HepG2 (cell line): ENCODE results near the gene CPNE4. TPM values are rescaled to one million over a fixed set of nuclear protein-coding genes. Genes with fewer than 3 reads are reported as not detected.

Experiments used
- ATAC-seq: fragments of 200-7000 bp; cut with Tn5 transposase; 3 replicates; pipeline ENCODE4 v1.9.1; 2020; ENCODE audit warnings: mild to moderate bottlenecking, moderate library complexity
- BruUV-seq: library from RNA; stranded (reverse); fragments of 400-500 nt; replicated peaks from 2 replicates; lab custom pipeline; 2021; lab: Mats Ljungman, UMichigan
- CTCF ChIA-PET: fragments of 300-600 bp; formaldehyde crosslinking; extraction: SDS; loops from one replicate; lab custom pipeline; 2021; ENCODE audit warnings: low total read pairs, inconsistent platforms, low intra/inter-chr PET ratio; lab: Yijun Ruan, JAX
- POLR2A ChIA-PET: fragments of 350-600 bp; sonication (Branson Sonifier 250); formaldehyde crosslinking; loops from one replicate; lab custom pipeline; 2020; ENCODE audit warnings: antibody characterized with exemption, inconsistent platforms; lab: Yijun Ruan, JAX
- DNase-seq: peaks from one replicate; pipeline ENCODE4 v3.0.0-alpha.2; 2015; ENCODE audit warnings: low spot score
- FAIRE-seq: peaks from 3 replicates; lab custom pipeline; 2011; peaks lifted over from hg19 to GRCh38; lab: Jason Lieb, UNC
- H2AFZ ChIP-seq: one replicate; pipeline ENCODE4 v1.6.1; 2011; ENCODE audit warnings: low read length, inconsistent platforms
- H3K27ac ChIP-seq: fragments of 300-600 bp; 3 replicates; pipeline ENCODE4 v1.8.0; 2011; ENCODE audit warnings: mixed run types, mild to moderate bottlenecking, mixed read lengths, low read length, inconsistent platforms; ENCODE audit not compliant: insufficient read depth; ENCODE audit errors: extremely low read length
- H3K27me3 ChIP-seq, 2 experiments: fragments of 200-600 bp in 1 of 2; 2 replicates in 1 of 2; 3 replicates in 1 of 2; pipeline versions ENCODE4 v1.6.0 to v1.8.0; 2011; ENCODE audit warnings: low read length in 2 of 2, mild to moderate bottlenecking in 2 of 2, moderate library complexity in 2 of 2, inconsistent platforms in 1 of 2; ENCODE audit not compliant: insufficient read depth in 2 of 2, control insufficient read depth in 1 of 2
- H3K36me3 ChIP-seq, 2 experiments: fragments of 200-600 bp in 1 of 2; replicated peaks in 1 of 2; 2 replicates in 1 of 2; 3 replicates in 1 of 2; pipeline versions ENCODE4 v1.5.1 to v1.8.0; 2011; ENCODE audit warnings: low read length in 2 of 2, inconsistent platforms in 1 of 2; ENCODE audit not compliant: insufficient read depth in 2 of 2, control insufficient read depth in 1 of 2
- H3K4me1 ChIP-seq: 2 replicates; pipeline ENCODE4 v1.5.1; 2012; ENCODE audit warnings: low read length, inconsistent platforms; ENCODE audit not compliant: insufficient read depth
- H3K4me2 ChIP-seq: 2 replicates; pipeline ENCODE4 v1.6.0; 2011; ENCODE audit warnings: low read depth, low read length, inconsistent platforms
- H3K4me3 ChIP-seq, 3 experiments: fragments of 200-600 bp in 1 of 3; sonication (generic), shearing (Covaris generic) in 1 of 3; replicated peaks in 1 of 3; 2 replicates each; pipeline ENCODE4 v1.5.1; 2011 to 2016; ENCODE audit warnings: low read length in 3 of 3, inconsistent platforms in 2 of 3, low read depth in 2 of 3, mild to moderate bottlenecking in 2 of 3, control low read depth in 1 of 3, mixed read lengths in 1 of 3; ENCODE audit not compliant: insufficient read depth in 1 of 3
- H3K79me2 ChIP-seq: one replicate; pipeline ENCODE4 v1.6.1; 2011; ENCODE audit warnings: low read length, inconsistent platforms; ENCODE audit not compliant: insufficient read depth
- H3K9ac ChIP-seq: 2 replicates; pipeline ENCODE4 v1.6.0; 2011; ENCODE audit warnings: mild to moderate bottlenecking, low read depth, low read length, inconsistent platforms; ENCODE audit not compliant: insufficient read depth
- H3K9me3 ChIP-seq: 2 replicates; pipeline ENCODE4 v1.5.1; 2012; ENCODE audit warnings: mild to moderate bottlenecking, low read length
- H4K20me1 ChIP-seq: 2 replicates; pipeline ENCODE4 v1.6.0; 2011; ENCODE audit warnings: inconsistent platforms, mild to moderate bottlenecking, low read length, moderate library complexity; ENCODE audit not compliant: insufficient read depth
- BHLHE40 ChIP-seq: IDR thresholded peaks from 2 replicates; pipeline ENCODE4 v1.6.1; 2011; ENCODE audit warnings: low read length, improper control_type of control experiment
- BORCS8-MEF2B ChIP-seq: sonication (generic); formaldehyde crosslinking; IDR thresholded peaks from 2 replicates; pipeline ENCODE4 v1.8.0; 2022; ENCODE audit warnings: mild to moderate bottlenecking, missing genetic modification reagents
- ETV6 ChIP-seq: sonication (generic); formaldehyde crosslinking; conservative IDR thresholded peaks from 2 replicates; pipeline ENCODE4 v1.4.0; 2020; ENCODE audit warnings: missing genetic modification reagents
- FOXJ3 ChIP-seq: sonication (generic); formaldehyde crosslinking; IDR thresholded peaks from 2 replicates; pipeline ENCODE4 v1.4.0; 2020; ENCODE audit warnings: missing genetic modification reagents, mild to moderate bottlenecking, borderline replicate concordance
- KAT8 ChIP-seq: IDR thresholded peaks from 2 replicates; pipeline ENCODE4 v1.6.1; 2016; ENCODE audit warnings: missing genetic modification reagents, missing compliant biosample characterization
- KLF15 ChIP-seq: sonication (generic); formaldehyde crosslinking; IDR thresholded peaks from 2 replicates; pipeline ENCODE4 v1.8.1; 2023; ENCODE audit warnings: borderline replicate concordance, mild to moderate bottlenecking, inconsistent platforms, missing genetic modification reagents, mixed read lengths
- POLR2AphosphoS5 ChIP-seq: IDR thresholded peaks from 2 replicates; pipeline ENCODE4 v1.6.1; 2012; ENCODE audit warnings: low read depth, low read length
- RAD51 ChIP-seq: fragments of 450-650 bp; IDR thresholded peaks from 2 replicates; pipeline ENCODE4 v1.6.1; 2016; ENCODE audit warnings: borderline replicate concordance
- TRIM24 ChIP-seq: sonication (generic); formaldehyde crosslinking; IDR thresholded peaks from 2 replicates; pipeline ENCODE4 v1.8.0; 2022; ENCODE audit warnings: mild to moderate bottlenecking, missing genetic modification reagents
- ZNF124 ChIP-seq: sonication (generic); formaldehyde crosslinking; IDR thresholded peaks from 2 replicates; pipeline ENCODE4 v1.4.0; 2020; ENCODE audit warnings: missing genetic modification reagents
- ZNF333 ChIP-seq: sonication (generic); formaldehyde crosslinking; IDR thresholded peaks from 2 replicates; pipeline ENCODE4 v1.4.0; 2020; ENCODE audit warnings: mild to moderate bottlenecking, missing genetic modification reagents, borderline replicate concordance
- ZNF570 ChIP-seq: sonication (generic); formaldehyde crosslinking; IDR thresholded peaks from 2 replicates; pipeline ENCODE4 v1.4.0; 2020; ENCODE audit warnings: mild to moderate bottlenecking, missing genetic modification reagents, borderline replicate concordance
- ZNF746 ChIP-seq: sonication (generic); formaldehyde crosslinking; IDR thresholded peaks from 2 replicates; pipeline ENCODE4 v1.8.0; 2022; ENCODE audit warnings: mild to moderate bottlenecking, missing genetic modification reagents
- ZNF776 ChIP-seq: sonication (generic); formaldehyde crosslinking; IDR thresholded peaks from 2 replicates; pipeline ENCODE4 v1.4.0; 2020; ENCODE audit warnings: mild to moderate bottlenecking, missing genetic modification reagents
- ZSCAN31 ChIP-seq: sonication (generic); formaldehyde crosslinking; IDR thresholded peaks from 2 replicates; pipeline ENCODE4 v1.5.0; 2020; ENCODE audit warnings: low read depth, mild to moderate bottlenecking, missing genetic modification reagents
- WGBS: methylation state at CpG from one replicate; pipeline ENCODE4 v1.1.6; 2017; ENCODE audit warnings: low lambda C conversion rate; 5-methylcytosine and 5-hydroxymethylcytosine counted together
- in situ Hi-C: cut with HindIII; loops from 2 replicates; pipeline ENCODE4 v1.10.0; 2017; ENCODE audit warnings: low pct_unique_long_range_greater_than_20kb; ENCODE audit not compliant: extremely low pct_ligation_motif_present
- intact Hi-C: fragments of 100-400 bp; cut with micrococcal nuclease; formaldehyde crosslinking; loops from one replicate; pipeline ENCODE4 v1.10.0; 2022; ENCODE audit not compliant: unreplicated experiment
- polyA plus RNA-seq, 8 experiments: library from polyadenylated mRNA; depleted of rRNA in 3 of 8; stranded (reverse) in 7 of 8; unstranded in 1 of 8; fragments of >200 nt; fragmentation: Illumina TruSeq in 4 of 8; extraction: Trizol in 4 of 8; gene quantifications; 2 replicates each; pipeline versions ENCODE4 v1.2.1 to v1.2.3, GENCODE V29; 2011 to 2016; ENCODE audit warnings: low read depth in 4 of 8, missing spikeins in 1 of 8, mixed read lengths in 1 of 8; ENCODE audit not compliant: insufficient read depth in 1 of 8
- total RNA-seq, 5 experiments: library from RNA; depleted of rRNA; stranded (reverse); fragments of >200 nt; fragmentation: Illumina TruSeq; extraction: Trizol; gene quantifications; 2 replicates each; pipeline ENCODE4 v1.2.3, GENCODE V29; 2016; ENCODE audit warnings: low read depth in 1 of 5
- TF ChIP-seq, protein P1 (sequence below): sonication (generic); formaldehyde crosslinking; IDR thresholded peaks from 2 replicates; pipeline ENCODE4 v1.5.0; 2020; ENCODE audit warnings: mild to moderate bottlenecking, missing genetic modification reagents
- TF ChIP-seq, protein P2 (sequence below): sonication (generic); formaldehyde crosslinking; IDR thresholded peaks from 2 replicates; pipeline ENCODE4 v1.9.0; 2021; ENCODE audit warnings: missing genetic modification reagents, borderline replicate concordance

Gene CPNE4
- total and polyA plus RNA-seq, 2 of the 13 experiments (the other 11 are each of a cell fraction or from before 2014, with no cell fraction given): not detected

DNA sequence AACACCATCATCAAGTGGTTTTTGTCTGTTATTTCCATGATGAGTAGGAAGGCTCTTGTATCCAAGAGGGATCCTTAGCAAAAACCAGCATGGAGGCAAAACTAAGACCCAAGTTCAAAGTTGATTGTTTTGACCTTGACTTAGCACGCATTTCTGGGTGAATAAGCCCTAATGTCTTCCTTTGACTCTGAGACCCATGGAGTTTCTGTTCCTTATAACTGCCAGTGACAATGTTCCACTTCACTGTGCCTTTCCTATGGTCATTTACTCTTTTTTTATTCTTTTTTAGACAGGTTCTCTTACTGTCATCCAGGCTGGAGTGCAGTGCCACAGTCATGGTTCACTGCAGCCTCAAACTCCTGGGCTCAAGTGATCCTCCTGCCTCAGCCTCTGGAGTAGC lies 413.8 kb downstream of the CPNE4 start:
- Histone ChIP-seq H3K4me1 (no peaks in the 10 kb centered on the region), H3K36me3 (no peaks in the 10 kb centered on the region), H3K9ac (no peak overlapping the region), H3K27me3 (peaks cover 0 to 4% of the 10 kb centered on the region in 2 experiments; a peak in 1 of 5 replicates), H2AFZ (no peak overlapping the region), H3K4me2 (no peak overlapping the region), H3K79me2 (no peaks in the 10 kb centered on the region), H4K20me1 (no peaks in the 10 kb centered on the region), H3K27ac (no peak overlapping the region), H3K9me3 (no peaks in the 10 kb centered on the region), H3K4me3 (no peak overlapping the region)
- no peak for FAIRE-seq
- DNase-seq: no peak
- WGBS: 0% methylated on average over 1 of the region's 1 CpG
- intact Hi-C loops (no loop called here), in situ Hi-C loops (no loop called here)
- ChIA-PET CTCF (no interaction called here), POLR2A (no interaction called here)
- BruUV-seq: no TSS peak
- TF ChIP-seq ZNF746 (CRISPR knock-in tag): no peak
- TF ChIP-seq KLF15 (CRISPR knock-in tag): no peak
- no peak for TF ChIP-seq POLR2AphosphoS5
- TF ChIP-seq ZNF570 (CRISPR knock-in tag): no peak
- TF ChIP-seq KAT8 (CRISPR knock-in tag): no peak
- TF ChIP-seq FOXJ3: no peak
- no peak for TF ChIP-seq BORCS8-MEF2B (CRISPR knock-in tag)
- TF ChIP-seq ETV6 (CRISPR knock-in tag): no peak
- TF ChIP-seq, all 625 proteins: peak for 0
- ATAC-seq: no peak

DNA sequence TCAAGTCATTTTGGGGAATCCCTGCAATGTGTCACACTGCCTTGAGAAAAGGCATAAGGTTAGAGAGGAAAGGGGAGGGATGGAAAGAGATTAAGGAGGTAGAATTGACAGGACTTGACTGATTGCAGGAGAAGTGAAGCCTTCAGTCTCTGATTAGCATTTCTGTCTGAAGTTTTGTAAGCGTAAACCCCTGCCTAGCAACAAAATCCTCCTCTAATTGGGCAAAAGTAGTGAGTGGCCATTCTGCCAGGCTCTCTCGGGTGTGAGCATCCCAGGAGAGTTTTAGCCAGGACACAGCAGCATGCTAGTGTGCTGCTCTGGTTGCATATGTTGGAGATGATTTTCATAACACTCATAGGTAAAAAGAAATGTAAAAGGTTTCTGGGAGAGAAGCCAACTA lies 415.0 kb downstream of the CPNE4 start:
- WGBS: 5% methylated on average over 2 of the region's 2 CpGs
- BruUV-seq: no TSS peak
- TF ChIP-seq ZSCAN31 (CRISPR knock-in tag) (no peak), ZNF333 (CRISPR knock-in tag) (no peak), BHLHE40 (no peak), ZNF124 (CRISPR knock-in tag) (no peak), RAD51 (no peak), ZNF776 (CRISPR knock-in tag) (no peak), TRIM24 (CRISPR knock-in tag) (no peak)
- TF ChIP-seq, protein P1, sequence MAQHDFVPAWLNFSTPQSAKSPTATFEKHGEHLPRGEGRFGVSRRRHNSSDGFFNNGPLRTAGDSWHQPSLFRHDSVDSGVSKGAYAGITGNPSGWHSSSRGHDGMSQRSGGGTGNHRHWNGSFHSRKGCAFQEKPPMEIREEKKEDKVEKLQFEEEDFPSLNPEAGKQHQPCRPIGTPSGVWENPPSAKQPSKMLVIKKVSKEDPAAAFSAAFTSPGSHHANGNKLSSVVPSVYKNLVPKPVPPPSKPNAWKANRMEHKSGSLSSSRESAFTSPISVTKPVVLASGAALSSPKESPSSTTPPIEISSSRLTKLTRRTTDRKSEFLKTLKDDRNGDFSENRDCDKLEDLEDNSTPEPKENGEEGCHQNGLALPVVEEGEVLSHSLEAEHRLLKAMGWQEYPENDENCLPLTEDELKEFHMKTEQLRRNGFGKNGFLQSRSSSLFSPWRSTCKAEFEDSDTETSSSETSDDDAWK (CRISPR knock-in tag): no peak
- TF ChIP-seq, protein P2, sequence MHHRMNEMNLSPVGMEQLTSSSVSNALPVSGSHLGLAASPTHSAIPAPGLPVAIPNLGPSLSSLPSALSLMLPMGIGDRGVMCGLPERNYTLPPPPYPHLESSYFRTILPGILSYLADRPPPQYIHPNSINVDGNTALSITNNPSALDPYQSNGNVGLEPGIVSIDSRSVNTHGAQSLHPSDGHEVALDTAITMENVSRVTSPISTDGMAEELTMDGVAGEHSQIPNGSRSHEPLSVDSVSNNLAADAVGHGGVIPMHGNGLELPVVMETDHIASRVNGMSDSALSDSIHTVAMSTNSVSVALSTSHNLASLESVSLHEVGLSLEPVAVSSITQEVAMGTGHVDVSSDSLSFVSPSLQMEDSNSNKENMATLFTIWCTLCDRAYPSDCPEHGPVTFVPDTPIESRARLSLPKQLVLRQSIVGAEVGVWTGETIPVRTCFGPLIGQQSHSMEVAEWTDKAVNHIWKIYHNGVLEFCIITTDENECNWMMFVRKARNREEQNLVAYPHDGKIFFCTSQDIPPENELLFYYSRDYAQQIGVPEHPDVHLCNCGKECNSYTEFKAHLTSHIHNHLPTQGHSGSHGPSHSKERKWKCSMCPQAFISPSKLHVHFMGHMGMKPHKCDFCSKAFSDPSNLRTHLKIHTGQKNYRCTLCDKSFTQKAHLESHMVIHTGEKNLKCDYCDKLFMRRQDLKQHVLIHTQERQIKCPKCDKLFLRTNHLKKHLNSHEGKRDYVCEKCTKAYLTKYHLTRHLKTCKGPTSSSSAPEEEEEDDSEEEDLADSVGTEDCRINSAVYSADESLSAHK (CRISPR knock-in tag): no peak

More for the DNA sequence above, 415.0 kb downstream of the CPNE4 start:
- Histone ChIP-seq H3K36me3 (no peaks in the 10 kb centered on the region), H3K9ac (no peak overlapping the region), H4K20me1 (no peaks in the 10 kb centered on the region), H3K4me1 (no peaks in the 10 kb centered on the region), H3K27ac (no peak overlapping the region), H3K79me2 (no peaks in the 10 kb centered on the region), H3K9me3 (no peaks in the 10 kb centered on the region), H3K4me3 (no peak overlapping the region), H3K27me3 (peaks cover 0 to 4% of the 10 kb centered on the region in 2 experiments; a peak in 1 of 5 replicates), H2AFZ (no peak overlapping the region), H3K4me2 (no peak overlapping the region)
- FAIRE-seq (no peak), ATAC-seq (no peak), DNase-seq (no peak)
- intact Hi-C loops (no loop called here), in situ Hi-C loops (no loop called here)
- POLR2A ChIA-PET: no interaction called here
- CTCF ChIA-PET: no interaction called here
